Lower lobe of right lung (tissue), 2 donors: ENCODE measurements around the gene SLC35F3. TPM values are rescaled to one million over a fixed set of nuclear protein-coding genes. Genes with fewer than 3 reads are reported as not detected.

Source experiments
- ATAC-seq, 2 donors: fragments of 200-7000 bp; cut with Tn5 transposase; one replicate each; pipeline ENCODE4 v1.9.1; 2020 to 2022; ENCODE audit warnings: mild to moderate bottlenecking in 2 of 2, moderate library complexity in 2 of 2
- DNase-seq: peaks from one replicate; pipeline ENCODE4 v3.0.0-alpha.2; 2020
- H3K27ac ChIP-seq: fragments of 200-600 bp; one replicate; pipeline ENCODE4 v1.8.0; 2022
- H3K27me3 ChIP-seq: fragments of 200-600 bp; one replicate; pipeline ENCODE4 v1.8.0; 2022; ENCODE audit warnings: low read depth
- H3K36me3 ChIP-seq: fragments of 200-600 bp; one replicate; pipeline ENCODE4 v1.8.0; 2022; ENCODE audit warnings: mild to moderate bottlenecking
- H3K4me1 ChIP-seq: fragments of 200-600 bp; one replicate; pipeline ENCODE4 v1.8.0; 2022
- H3K4me3 ChIP-seq: fragments of 200-600 bp; one replicate; pipeline ENCODE4 v1.8.0; 2022; ENCODE audit warnings: mild to moderate bottlenecking
- H3K9me3 ChIP-seq: fragments of 200-600 bp; one replicate; pipeline ENCODE4 v1.8.0; 2022
- CTCF ChIP-seq: fragments of 200-600 bp; IDR thresholded peaks from one replicate; pipeline ENCODE4 v1.8.0; 2022; ENCODE audit warnings: antibody characterized with exemption, mild to moderate bottlenecking
- intact Hi-C: fragments of 100-400 bp; cut with DNase I; formaldehyde crosslinking; loops from one replicate; pipeline ENCODE4 v1.11.0; 2022
- total RNA-seq: library from RNA; stranded (reverse); fragmentation: NEBNext Ultra II Directional; extraction: Animal tissue kit (Norgen Biotek cat#: 25700); gene quantifications from one replicate; pipeline ENCODE4 v1.2.1, GENCODE V29; 2021
- donor health status: DM: no; HTN: yes; CAD: no; lungs with severe emphysema.

The SLC35F3 gene
- total RNA-seq, 1 donor from 2014 or later: 0.41 TPM

GRCh38 chr1:234262754-234263105 lies 358.3 kb downstream of the SLC35F3 start:
- no peak for TF ChIP-seq CTCF
- no peak for ATAC-seq
- no peaks in the 10 kb centered on the region for H3K9me3 ChIP-seq
- no peaks in the 10 kb centered on the region for H3K27me3 ChIP-seq
- H3K4me1 ChIP-seq: no peaks in the 10 kb centered on the region
- no peak for DNase-seq
- intact Hi-C loops: no loop called here
- H3K27ac ChIP-seq: no peak overlapping the region
- no peak overlapping the region for H3K4me3 ChIP-seq
- no peaks in the 10 kb centered on the region for H3K36me3 ChIP-seq

- no peaks in the 10 kb centered on the region for H3K36me3 ChIP-seq
- H3K4me3 ChIP-seq: no peak overlapping the region
- H3K27ac ChIP-seq: no peak overlapping the region
- TF ChIP-seq CTCF: no peak
- H3K27me3 ChIP-seq: no peaks in the 10 kb centered on the region
- no peaks in the 10 kb centered on the region for H3K9me3 ChIP-seq
- no peak for DNase-seq
- no peak for ATAC-seq
- intact Hi-C loops: no loop called here
- H3K4me1 ChIP-seq: no peaks in the 10 kb centered on the region
Measured at GRCh38 chr1:234264832-234265231, 360.4 kb downstream of the SLC35F3 start.

- Histone ChIP-seq H3K27ac (no peak overlapping the region), H3K4me3 (no peak overlapping the region), H3K27me3 (no peaks in the 10 kb centered on the region), H3K4me1 (no peaks in the 10 kb centered on the region), H3K36me3 (no peaks in the 10 kb centered on the region), H3K9me3 (no peaks in the 10 kb centered on the region)
- DNase-seq: no peak
- ATAC-seq: no peak
- intact Hi-C loops: no loop called here
- TF ChIP-seq CTCF: no peak
Measured at GRCh38 chr1:234265321-234265720, 360.8 kb downstream of the SLC35F3 start.

GRCh38 chr1:234265861-234266260 lies 361.4 kb downstream of the SLC35F3 start:
- H3K9me3 ChIP-seq: no peaks in the 10 kb centered on the region
- H3K4me1 ChIP-seq: no peaks in the 10 kb centered on the region
- intact Hi-C loops: no loop called here
- TF ChIP-seq CTCF: no peak
- ATAC-seq: no peak
- no peaks in the 10 kb centered on the region for H3K27me3 ChIP-seq
- no peak for DNase-seq
- no peak overlapping the region for H3K4me3 ChIP-seq
- H3K27ac ChIP-seq: no peak overlapping the region
- H3K36me3 ChIP-seq: no peaks in the 10 kb centered on the region

GRCh38 chr1:234270093-234270492 lies 365.6 kb downstream of the SLC35F3 start:
- Histone ChIP-seq H3K4me1 (no peaks in the 10 kb centered on the region), H3K9me3 (no peaks in the 10 kb centered on the region), H3K27me3 (no peaks in the 10 kb centered on the region), H3K27ac (no peak overlapping the region), H3K4me3 (no peak overlapping the region), H3K36me3 (no peaks in the 10 kb centered on the region)
- no peak for TF ChIP-seq CTCF
- DNase-seq (no peak), ATAC-seq (no peak)
- intact Hi-C loops: no loop called here

GRCh38 chr1:234270581-234271242 lies 366.2 kb downstream of the SLC35F3 start:
- Histone ChIP-seq H3K4me3 (no peak overlapping the region), H3K27ac (no peak overlapping the region), H3K36me3 (no peaks in the 10 kb centered on the region), H3K27me3 (no peaks in the 10 kb centered on the region), H3K9me3 (no peaks in the 10 kb centered on the region), H3K4me1 (no peaks in the 10 kb centered on the region)
- TF ChIP-seq CTCF: no peak
- intact Hi-C loops: no loop called here
- ATAC-seq (no peak), DNase-seq (no peak)
